ENCODE measurements around the gene DENND4B. TPM values are rescaled to one million over a fixed set of nuclear protein-coding genes. Genes with fewer than 3 reads are reported as not detected.
A peak's percentile ranks its signal among the peaks of the same experiment; 100 is the strongest.

DENND4B gene
- total and polyA plus RNA-seq, 2 donors from 2014 or later, result 13.2 to 60.6 TPM

DNA sequence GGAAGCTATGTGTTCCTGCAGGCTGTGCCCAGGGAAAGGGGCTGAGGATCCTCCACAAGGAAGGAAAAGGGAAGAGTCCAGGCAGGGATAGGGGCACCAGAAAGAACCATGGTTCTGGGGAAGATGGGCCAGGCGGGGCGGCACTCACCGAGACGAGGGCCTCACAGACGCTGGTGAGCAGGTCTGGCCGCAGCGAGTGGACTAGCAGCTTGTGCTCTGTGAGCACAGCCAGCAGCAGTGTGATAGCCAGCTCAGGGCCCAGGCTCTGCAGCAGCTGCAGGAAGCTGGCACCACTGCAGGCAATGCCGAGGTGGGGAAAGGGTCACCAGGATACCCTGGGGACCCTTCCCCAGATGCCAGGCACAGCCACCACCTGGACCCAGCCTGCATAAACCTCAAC is 5.8 kb downstream of the DENND4B start:
- no peak for FAIRE-seq
- peaks cover 6 to 38% (median 23%) of the 10 kb centered on the region in 3 donors for H3K36me3 ChIP-seq (ENCODE audit: control insufficient read depth in 2 of 3, insufficient read depth in 3 of 3, low read length in 3 of 3)

DNA sequence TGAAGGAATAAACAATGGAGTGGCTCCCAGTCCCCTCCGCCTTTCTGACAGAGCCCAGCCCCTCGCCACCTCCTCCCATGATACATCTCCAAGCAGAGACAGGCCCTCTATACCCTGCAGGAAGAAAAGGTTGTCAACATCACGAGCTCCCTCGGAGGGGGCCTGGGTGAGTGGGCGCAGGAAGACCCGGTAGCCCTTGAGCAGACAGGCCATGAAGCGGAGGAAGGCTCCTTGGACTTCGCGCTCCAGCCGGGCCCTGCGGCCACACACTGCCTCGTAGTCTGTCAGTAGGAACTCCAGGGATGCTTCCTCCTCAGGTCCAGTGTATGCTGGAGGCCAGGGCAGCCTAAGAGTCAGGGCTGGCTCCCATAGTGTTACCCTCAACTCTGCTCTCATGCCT is 7.0 kb downstream of the DENND4B start:
- Histone ChIP-seq H3K4me3 (ENCODE audit: low read length in 3 of 3) (no peak overlapping the region), H3K27me3 (ENCODE audit: control insufficient read depth, insufficient read depth, low read length) (no peaks in the 10 kb centered on the region), H3K36me3 (ENCODE audit: control insufficient read depth in 2 of 3, insufficient read depth in 3 of 3, low read length in 3 of 3) (peaks cover 6 to 45% (median 27%) of the 10 kb centered on the region in 3 donors), H3K27ac (ENCODE audit: low read depth in 2 of 2, low read length in 2 of 2) (no peak overlapping the region), H3K9ac (ENCODE audit: low read length in 3 of 3) (no peak overlapping the region), H3K9me3 (ENCODE audit: control insufficient read depth in 2 of 3, insufficient read depth in 1 of 3, low read length in 3 of 3) (no peaks in the 10 kb centered on the region), H3K4me1 (ENCODE audit: control insufficient read depth in 2 of 3, insufficient read depth in 2 of 3, low read depth in 1 of 3, low read length in 3 of 3) (peaks cover 0 to 3% (median 3%) of the 10 kb centered on the region in 3 donors)
- TF ChIP-seq, protein P1, sequence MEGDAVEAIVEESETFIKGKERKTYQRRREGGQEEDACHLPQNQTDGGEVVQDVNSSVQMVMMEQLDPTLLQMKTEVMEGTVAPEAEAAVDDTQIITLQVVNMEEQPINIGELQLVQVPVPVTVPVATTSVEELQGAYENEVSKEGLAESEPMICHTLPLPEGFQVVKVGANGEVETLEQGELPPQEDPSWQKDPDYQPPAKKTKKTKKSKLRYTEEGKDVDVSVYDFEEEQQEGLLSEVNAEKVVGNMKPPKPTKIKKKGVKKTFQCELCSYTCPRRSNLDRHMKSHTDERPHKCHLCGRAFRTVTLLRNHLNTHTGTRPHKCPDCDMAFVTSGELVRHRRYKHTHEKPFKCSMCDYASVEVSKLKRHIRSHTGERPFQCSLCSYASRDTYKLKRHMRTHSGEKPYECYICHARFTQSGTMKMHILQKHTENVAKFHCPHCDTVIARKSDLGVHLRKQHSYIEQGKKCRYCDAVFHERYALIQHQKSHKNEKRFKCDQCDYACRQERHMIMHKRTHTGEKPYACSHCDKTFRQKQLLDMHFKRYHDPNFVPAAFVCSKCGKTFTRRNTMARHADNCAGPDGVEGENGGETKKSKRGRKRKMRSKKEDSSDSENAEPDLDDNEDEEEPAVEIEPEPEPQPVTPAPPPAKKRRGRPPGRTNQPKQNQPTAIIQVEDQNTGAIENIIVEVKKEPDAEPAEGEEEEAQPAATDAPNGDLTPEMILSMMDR (IDR thresholded peaks at IDR 0.05; ENCODE audit: borderline replicate concordance, extremely low read depth, insufficient read depth), result no peak
- intact Hi-C loops (cut with DNase I), result no loop called here
- no peak for FAIRE-seq
- peak in 1 of 5 donors; percentile 24 for DNase-seq

More for the DNA sequence above, 5.8 kb downstream of the DENND4B start:
- no peak overlapping the region for H3K9ac ChIP-seq (ENCODE audit: low read length in 3 of 3)
- intact Hi-C loops (cut with DNase I), result no loop called here
- H3K9me3 ChIP-seq (ENCODE audit: control insufficient read depth in 2 of 3, insufficient read depth in 1 of 3, low read length in 3 of 3), result no peaks in the 10 kb centered on the region
- no peak overlapping the region for H3K27ac ChIP-seq (ENCODE audit: low read depth in 2 of 2, low read length in 2 of 2)
- no peak overlapping the region for H3K4me3 ChIP-seq (ENCODE audit: low read length in 3 of 3)
- DNase-seq, result peak in 1 of 5 donors; percentile 68
- TF ChIP-seq, protein P1 (IDR thresholded peaks at IDR 0.05; ENCODE audit: borderline replicate concordance, extremely low read depth, insufficient read depth), result no peak
- no peaks in the 10 kb centered on the region for H3K27me3 ChIP-seq (ENCODE audit: control insufficient read depth, insufficient read depth, low read length)
- H3K4me1 ChIP-seq (ENCODE audit: control insufficient read depth in 2 of 3, insufficient read depth in 2 of 3, low read depth in 1 of 3, low read length in 3 of 3), result peaks cover 0 to 13% (median 3%) of the 10 kb centered on the region in 3 donors

DNA sequence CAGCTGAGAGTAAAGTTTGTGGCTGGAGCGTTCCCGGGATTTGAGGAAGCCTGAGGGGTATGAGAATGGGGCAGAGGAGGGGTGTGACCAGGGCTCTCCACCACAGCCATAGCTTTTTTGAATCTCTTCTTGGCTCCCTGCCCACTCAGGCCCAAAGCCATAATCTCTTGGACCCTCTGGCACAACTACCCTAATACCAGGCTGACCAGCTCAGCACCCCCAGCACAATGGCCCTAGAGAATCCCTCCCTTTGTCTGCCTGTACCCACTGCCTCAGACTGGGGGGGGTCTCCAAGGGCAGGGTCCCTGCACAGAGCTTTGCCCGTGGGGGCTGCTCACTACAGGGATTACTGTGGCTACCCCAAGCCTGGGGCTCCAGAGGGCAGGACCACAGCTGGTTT is 7.5 kb downstream of the DENND4B start:
- Histone ChIP-seq H3K36me3 (ENCODE audit: control insufficient read depth in 2 of 3, insufficient read depth in 3 of 3, low read length in 3 of 3) (peaks cover 6 to 47% (median 27%) of the 10 kb centered on the region in 3 donors), H3K9me3 (ENCODE audit: control insufficient read depth in 2 of 3, insufficient read depth in 1 of 3, low read length in 3 of 3) (no peaks in the 10 kb centered on the region), H3K27me3 (ENCODE audit: control insufficient read depth, insufficient read depth, low read length) (no peaks in the 10 kb centered on the region), H3K9ac (ENCODE audit: low read length in 3 of 3) (no peak overlapping the region), H3K4me3 (ENCODE audit: low read length in 3 of 3) (no peak overlapping the region), H3K4me1 (ENCODE audit: control insufficient read depth in 2 of 3, insufficient read depth in 2 of 3, low read depth in 1 of 3, low read length in 3 of 3) (peaks cover 0 to 3% (median 3%) of the 10 kb centered on the region in 3 donors), H3K27ac (ENCODE audit: low read depth in 2 of 2, low read length in 2 of 2) (no peak overlapping the region)
- intact Hi-C loops (cut with DNase I), result no loop called here
- TF ChIP-seq, protein P1 (IDR thresholded peaks at IDR 0.05; ENCODE audit: borderline replicate concordance, extremely low read depth, insufficient read depth), result no peak
- FAIRE-seq (no peak), DNase-seq (peak in 1 of 5 donors; percentile 24)

DNA sequence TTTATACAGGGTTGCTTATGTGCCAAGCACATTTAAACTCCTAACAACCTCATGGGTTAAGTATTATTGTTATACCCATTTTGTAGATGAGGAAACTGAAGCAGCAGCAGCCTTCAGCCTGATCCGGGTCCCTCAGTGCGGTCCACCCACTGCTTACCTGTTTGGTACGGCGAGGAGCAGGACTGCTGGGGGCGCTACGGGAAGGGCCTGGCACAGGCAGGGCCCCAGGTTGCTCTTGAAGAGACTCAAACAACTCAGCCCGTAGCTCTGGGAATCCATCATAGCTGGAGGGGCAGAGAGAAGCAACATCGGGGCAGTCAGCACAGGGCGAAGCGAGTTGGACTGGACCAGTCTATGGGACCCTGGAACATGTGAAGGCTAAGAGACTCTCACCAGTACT is 9.2 kb downstream of the DENND4B start:
- Histone ChIP-seq H3K4me1 (ENCODE audit: control insufficient read depth in 2 of 3, insufficient read depth in 2 of 3, low read depth in 1 of 3, low read length in 3 of 3) (no peaks in the 10 kb centered on the region), H3K27ac (ENCODE audit: low read depth in 2 of 2, low read length in 2 of 2) (no peak overlapping the region), H3K27me3 (ENCODE audit: control insufficient read depth, insufficient read depth, low read length) (no peaks in the 10 kb centered on the region), H3K9ac (ENCODE audit: low read length in 3 of 3) (no peak overlapping the region), H3K4me3 (ENCODE audit: low read length in 3 of 3) (no peak overlapping the region), H3K36me3 (ENCODE audit: control insufficient read depth in 2 of 3, insufficient read depth in 3 of 3, low read length in 3 of 3) (peaks cover 5 to 53% (median 31%) of the 10 kb centered on the region in 3 donors), H3K9me3 (ENCODE audit: control insufficient read depth in 2 of 3, insufficient read depth in 1 of 3, low read length in 3 of 3) (no peaks in the 10 kb centered on the region)
- intact Hi-C loops (cut with DNase I), result no loop called here
- FAIRE-seq (no peak), DNase-seq (peak in 1 of 5 donors; percentile 57)
- TF ChIP-seq, protein P1 (IDR thresholded peaks at IDR 0.05; ENCODE audit: borderline replicate concordance, extremely low read depth, insufficient read depth), result no peak

All from kidney (tissue), 14 donors.